MV-4-11 (cell line): ENCODE data around the gene OSGIN1.

ENCODE experiments used
- DNase-seq: peaks from one replicate; lab custom pipeline; 2025; lab: John Stamatoyannopoulos, UW

Gene OSGIN1

DNA sequence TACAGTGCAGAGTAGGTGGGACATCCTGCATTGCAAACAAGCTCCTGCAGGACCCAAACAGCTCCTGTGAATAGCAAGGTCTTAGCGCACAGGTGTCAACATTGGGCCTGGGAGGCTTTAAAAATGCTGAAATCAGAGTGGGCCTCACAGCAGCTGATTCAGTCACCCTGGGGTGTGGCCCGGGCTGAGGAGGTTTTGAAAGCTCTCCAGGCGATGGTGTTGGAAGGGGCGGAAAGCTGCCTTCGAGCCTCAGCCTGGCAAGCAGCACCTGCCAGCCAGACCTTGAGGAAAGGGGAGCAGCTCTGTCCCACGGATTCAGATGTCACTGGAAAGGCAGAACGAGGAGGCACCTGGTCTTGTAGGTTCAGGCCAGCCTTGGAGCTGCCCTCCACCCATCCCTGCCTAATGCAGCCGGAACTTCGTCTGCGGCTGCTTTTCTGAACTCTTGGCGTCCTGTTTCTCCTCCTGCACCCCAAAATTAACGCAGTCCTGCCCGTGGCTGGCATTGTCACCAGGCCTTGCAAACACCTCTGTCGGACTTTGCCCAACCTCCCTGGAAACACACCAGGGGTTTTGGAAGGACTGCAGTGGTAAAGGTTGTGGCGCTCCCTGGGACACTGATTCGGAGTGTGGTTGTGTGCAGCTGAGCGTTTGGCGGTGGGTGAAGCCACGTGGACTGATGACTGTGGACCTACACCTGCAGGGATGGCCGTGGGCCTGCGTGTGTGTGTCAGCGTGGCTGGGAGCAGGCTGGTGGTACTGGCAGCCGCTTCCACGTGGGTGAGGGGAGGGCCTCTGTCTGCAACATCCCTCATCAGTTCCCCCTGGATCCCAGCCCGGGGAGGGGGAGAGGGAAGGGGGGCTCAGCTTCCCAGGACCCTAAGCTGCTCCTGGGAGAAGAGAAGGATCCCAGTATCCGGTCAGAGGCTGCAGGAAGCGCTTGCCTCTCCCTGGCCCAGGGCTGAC, 18.4 kb downstream of the OSGIN1 start:
- DNase-seq, result no peak

- no peak for DNase-seq
These were observed 19.4 kb downstream of the OSGIN1 start for GRCh38 chr16:83972256-83973008.

GRCh38 chr16:83973077-83973476, 20.0 kb downstream of the OSGIN1 start:
- DNase-seq, result no peak

- no peak for DNase-seq
These were observed 20.7 kb downstream of the OSGIN1 start for GRCh38 chr16:83973581-83974385.

- DNase-seq, result no peak
These were observed 21.4 kb downstream of the OSGIN1 start for GRCh38 chr16:83974475-83974874.

DNA sequence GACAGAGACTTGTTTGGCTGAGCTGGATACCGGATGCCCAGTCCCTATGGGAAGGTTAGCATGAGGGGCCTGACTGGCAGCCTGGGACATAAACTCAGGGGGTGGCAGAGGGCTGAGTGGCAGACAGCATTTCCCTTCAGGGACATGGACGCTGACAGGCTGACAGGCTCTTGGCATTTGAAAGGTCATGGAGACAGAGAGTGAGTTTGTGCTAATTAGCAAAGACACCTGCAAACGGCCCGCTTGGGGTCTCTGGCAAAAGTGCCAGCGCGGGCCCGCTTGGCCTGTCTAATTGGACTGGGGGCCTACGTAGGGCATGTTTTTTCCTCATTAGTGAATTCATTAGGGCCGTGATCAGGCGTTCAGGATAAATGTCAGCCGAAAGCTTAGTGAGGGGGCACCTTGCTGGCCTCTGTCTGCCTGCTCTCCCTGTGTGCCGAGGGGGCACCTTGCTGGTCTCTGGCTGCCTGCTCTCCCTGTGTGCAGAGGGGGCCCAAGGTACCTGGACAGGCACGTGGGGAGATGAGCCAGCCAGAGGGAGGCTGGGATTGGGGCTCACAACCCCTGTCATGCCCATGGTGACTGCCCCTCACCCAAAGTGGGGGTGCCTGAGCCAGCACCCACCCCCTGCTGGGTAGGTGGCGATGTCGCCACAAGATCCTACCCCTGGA, 22.7 kb downstream of the OSGIN1 start:
- DNase-seq, result no peak

DNA sequence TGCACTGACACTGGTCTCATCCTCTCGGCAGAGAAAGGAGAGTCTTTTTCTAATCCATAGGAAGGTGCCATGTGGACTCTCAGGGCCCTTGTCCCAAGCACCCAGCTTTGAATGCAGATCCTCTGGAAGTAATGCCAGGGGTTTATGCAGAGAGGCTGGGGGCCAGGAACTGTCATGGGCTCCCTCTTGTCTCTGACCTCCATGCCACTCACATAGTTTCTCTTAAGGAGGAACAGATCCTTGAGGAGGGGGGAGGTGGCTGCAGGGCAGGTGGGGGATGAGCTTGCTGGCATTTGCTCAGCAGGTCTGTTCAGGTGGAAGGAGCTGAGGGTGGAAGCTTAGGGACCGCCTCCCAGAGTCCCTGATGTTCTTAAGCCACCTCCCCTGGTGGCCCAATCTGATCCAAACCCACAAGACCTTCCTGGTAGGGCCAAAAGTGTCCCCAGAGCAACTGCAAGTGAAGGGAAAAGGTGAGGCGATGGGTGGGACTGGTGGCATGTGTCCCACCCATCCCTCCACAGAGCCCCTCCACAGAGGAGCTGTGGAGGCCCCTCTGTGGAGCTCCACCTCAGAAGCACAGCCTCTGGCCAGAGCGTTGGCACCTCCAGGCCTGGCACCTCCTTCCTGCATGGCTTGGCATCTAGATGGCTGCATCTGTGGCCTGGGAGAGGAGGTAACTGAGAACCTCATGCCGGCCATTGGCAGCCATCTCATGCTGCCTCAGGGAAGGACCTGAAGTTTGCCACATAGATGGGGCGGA, 24.2 kb downstream of the OSGIN1 start:
- DNase-seq, result no peak

DNA sequence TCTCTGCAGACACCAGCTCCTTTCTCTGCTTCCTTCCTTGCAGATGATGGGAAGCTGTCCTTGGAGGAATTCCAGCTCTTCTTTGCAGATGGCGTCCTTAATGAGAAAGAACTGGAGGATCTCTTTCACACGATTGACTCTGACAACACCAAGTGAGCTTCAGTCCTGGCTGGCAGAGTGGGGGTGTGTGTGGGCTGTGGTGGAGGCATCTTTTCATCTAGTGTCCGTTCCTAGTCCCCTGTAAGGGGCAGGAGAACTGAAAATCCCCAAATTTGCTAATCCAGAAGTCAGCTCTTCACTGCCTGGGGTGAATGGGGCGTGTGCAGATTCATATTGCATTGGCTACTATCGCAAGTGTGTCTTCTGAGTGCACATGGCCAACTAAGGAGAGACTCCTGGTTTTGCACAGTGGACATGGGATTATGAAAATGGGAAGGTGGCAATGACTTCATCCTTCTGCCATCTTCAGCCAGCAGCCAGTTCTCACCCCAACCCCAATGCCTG, 25.4 kb downstream of the OSGIN1 start:
- no peak for DNase-seq

DNA sequence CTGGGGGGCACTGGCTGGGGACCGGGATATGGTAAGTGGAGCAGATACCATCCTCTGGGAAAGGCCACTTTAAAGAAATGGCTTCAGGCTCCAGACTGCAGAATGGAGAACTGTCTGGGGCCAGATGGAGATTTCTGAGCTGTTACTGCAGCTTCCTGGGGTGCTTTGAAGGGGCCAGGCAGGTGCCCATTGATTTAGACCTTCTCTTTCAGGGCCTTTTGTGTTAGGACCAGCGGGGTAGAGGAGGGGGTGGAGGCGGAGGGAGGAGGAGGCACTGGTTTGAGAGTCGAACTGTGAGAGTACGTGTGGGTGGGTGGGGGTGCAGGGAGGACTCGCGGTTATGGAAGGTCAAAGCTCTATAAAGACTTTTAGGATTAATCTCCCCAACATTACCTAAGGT, 26.4 kb downstream of the OSGIN1 start:
- DNase-seq, result no peak

DNA sequence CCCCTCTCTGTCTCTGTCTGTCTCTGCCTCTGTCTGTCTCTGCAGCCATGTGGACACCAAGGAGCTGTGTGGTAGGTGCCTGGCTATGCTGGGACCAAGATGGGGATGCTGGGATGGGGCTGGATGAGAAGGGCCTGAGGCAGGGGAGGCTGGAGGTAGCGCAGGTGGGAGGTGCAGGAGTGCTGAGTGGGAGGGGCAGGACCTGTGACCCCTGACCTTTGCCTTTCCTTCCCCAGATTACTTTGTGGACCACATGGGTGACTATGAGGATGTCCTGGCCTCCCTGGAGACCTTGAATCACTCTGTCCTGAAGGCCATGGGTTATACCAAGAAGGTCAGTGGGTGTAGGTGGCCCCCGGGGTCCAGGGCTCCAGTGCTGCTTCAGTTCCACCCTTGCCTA, 27.8 kb downstream of the OSGIN1 start:
- no peak for DNase-seq

- no peak for DNase-seq
These were observed 28.8 kb downstream of the OSGIN1 start for GRCh38 chr16:83981799-83982198.

DNA sequence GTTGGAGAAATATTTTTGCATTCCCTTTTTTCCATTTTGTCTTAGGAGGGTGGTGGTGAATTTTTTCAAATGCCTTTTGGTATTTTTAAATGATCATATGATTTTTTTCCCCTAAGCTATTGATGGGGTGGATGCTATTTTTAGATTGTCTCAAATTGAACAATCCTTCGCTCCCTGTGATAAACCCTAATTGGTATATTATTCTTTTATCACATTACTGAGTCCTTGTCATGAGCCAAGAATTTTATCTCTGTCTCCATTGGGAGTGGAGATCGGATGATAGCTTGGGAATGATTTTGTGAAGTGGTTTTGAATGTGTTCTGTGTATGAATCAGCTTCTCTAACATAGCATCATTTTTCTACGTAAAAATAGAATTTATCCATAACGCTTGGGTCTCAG, 30.5 kb downstream of the OSGIN1 start:
- no peak for DNase-seq

GRCh38 chr16:83989300-83989699, 36.3 kb downstream of the OSGIN1 start:
- DNase-seq, result no peak

- DNase-seq, result no peak
These were observed 37.5 kb downstream of the OSGIN1 start for GRCh38 chr16:83990492-83990891.

DNA sequence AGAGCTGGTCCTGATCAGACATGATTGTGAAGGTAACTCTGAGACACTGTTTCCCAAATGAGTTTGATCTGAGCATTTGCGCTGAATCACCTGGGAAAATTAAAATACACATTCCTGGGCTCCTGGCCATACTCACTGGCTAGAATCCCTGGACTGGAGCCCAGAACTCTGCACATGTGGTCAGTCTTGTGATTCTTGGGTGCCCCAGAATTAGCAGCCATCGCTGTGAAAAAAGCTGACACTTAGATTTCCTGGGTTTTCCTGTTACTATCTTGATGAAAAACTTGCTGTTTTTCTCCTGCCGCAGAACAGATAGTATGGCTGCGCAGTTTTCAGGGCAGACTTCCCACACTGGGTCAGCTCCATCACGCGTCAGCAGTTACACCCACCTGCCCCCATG, 39.6 kb downstream of the OSGIN1 start:
- no peak for DNase-seq

DNA sequence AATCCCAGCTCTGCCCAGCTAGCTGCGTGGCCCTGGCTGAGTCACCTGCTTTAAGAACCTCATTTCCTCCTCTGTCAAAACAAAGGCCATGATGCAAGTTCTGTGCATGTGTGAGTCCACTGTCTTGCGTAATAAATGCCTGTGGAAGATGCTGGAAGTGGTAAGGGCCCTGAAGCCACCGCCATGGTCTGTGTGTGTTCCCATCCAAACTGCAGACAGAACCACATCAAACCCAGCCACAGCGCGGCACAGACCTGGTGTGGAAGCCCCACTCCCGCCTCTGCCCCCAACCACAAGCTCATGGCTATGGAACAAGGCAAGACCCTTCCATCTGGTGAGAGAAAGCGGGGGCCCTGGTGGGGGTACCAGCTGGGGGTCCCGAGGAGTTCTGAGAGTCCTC, 41.0 kb downstream of the OSGIN1 start:
- peak; percentile 97 for DNase-seq

- DNase-seq, result peak; percentile 8
These were observed 41.7 kb downstream of the OSGIN1 start for GRCh38 chr16:83994703-83995102.

DNA sequence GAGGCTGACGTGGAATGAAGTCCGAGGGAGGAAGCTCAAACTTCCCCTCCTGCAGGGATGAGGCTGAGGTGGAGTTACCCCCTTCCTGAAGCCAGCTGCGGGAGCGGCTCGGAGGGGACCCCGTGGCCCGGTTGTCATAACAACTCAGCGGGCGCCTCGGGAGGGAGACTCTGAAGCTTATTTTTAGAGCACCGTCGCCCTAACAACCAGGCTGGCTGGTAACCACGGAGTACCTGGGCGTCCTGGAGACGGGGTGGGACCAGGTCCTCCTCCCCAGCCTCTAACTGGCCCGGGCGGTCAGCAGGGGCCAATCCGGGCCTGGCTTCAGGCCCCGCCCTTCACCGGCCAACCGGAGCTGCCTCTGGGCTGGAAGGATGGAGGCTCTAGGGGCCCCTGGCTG, 42.7 kb downstream of the OSGIN1 start:
- no peak for DNase-seq

DNA sequence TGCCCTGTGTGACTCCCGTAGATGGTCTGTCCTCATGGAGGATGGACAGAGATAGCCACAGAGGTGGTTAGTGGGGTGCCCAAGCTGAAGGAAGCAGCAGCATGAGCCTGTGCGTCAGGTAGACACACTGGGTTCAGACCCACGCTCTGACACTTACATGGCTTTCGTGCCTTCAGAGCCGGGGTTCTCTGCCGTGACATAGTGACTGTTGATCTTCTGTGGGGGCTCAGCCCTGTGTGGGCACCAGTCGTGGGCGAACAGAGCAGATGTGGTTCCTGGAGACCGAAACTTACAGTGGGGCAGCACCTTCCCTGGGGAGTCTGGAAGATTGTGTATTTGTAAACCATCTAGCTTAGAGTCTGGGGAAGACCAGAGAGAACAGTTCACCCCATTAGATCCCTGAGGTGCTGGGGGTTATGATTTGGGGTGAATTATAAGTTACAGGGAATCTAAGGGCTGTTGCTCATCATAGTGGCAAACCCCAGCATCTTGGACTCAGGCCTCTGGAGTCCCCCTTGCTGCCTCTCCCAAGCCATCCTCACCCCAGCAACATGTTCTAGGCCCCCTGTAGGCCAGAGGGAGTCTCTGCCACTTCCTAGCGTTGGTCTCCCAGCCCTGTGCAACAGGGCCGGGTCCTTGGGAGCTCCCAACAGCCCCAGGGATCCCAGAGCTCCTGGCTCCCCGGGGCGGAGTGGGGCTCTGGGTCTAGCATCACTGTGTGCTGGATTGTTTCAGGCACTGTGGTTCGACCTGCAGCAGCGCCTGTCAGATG, 43.6 kb downstream of the OSGIN1 start:
- DNase-seq, result no peak

DNA sequence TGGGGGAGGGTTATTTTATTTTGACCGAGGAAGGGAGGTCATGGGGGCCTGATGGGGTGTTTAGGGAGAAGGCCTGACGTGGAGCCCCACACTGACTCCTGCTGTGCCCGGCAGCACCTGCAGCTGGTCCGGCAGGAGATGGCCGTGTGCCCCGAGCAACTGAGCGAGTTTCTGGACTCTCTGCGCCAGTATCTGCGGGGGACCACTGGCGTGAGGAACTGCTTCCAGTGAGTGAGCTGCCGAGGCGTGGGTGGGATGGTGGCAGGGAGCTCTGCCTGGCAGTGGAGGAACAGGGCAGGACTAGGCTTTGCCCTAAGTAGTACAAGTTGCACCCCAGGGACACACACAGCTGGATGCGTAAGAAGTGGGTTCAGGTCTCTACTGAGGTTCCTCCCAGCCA, 45.1 kb downstream of the OSGIN1 start:
- DNase-seq, result no peak
